Measurements from ENCODE around the gene SCGN.

DNA sequence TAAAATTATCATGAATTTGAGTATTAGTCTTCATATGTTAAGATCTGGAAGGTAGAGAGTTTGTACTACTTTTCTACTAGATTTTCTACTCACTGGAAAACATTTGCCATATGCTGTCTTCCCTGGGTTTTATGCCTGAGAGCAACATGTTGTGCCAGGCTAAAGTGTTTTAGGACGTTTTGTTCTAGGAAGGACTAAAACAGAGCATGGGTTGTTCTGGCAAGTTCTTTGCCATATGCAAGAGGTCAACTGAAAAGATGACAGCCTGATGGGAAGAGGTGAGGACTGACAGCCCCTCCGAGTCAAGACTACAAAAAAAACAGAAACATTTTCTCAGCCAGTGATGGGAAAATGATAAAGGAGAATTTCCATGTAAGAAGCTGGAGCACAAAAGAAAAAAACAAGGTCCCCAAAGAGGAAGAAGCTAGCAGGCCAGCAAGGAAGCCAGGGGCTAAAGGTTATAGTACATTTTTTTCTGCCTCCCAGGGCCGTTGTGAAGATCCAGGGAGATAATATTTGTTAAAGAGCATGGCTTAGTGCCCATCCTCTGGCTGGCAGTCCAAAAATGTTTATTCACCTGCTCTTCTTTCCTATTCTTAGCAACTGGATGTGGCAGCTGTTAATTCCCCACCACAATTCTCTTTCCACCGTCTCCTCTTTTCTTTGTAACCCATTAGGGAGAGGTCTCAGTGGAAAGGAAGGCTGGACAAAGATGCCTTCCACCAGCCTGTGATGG, 7.8 kb downstream of the SCGN start:
- no peak for TF ChIP-seq EZH2phosphoT487 (IDR thresholded peaks at IDR 0.05; ENCODE audit: borderline replicate concordance, low read length)
- TF ChIP-seq, protein P1, sequence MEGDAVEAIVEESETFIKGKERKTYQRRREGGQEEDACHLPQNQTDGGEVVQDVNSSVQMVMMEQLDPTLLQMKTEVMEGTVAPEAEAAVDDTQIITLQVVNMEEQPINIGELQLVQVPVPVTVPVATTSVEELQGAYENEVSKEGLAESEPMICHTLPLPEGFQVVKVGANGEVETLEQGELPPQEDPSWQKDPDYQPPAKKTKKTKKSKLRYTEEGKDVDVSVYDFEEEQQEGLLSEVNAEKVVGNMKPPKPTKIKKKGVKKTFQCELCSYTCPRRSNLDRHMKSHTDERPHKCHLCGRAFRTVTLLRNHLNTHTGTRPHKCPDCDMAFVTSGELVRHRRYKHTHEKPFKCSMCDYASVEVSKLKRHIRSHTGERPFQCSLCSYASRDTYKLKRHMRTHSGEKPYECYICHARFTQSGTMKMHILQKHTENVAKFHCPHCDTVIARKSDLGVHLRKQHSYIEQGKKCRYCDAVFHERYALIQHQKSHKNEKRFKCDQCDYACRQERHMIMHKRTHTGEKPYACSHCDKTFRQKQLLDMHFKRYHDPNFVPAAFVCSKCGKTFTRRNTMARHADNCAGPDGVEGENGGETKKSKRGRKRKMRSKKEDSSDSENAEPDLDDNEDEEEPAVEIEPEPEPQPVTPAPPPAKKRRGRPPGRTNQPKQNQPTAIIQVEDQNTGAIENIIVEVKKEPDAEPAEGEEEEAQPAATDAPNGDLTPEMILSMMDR (IDR thresholded peaks at IDR 0.05; ENCODE audit: low read depth, low read length, poor library complexity, severe bottlenecking), result no peak
